ENCODE results near the gene HDAC5. TPM values are rescaled to one million over a fixed set of nuclear protein-coding genes. Genes with fewer than 3 reads are reported as not detected.

Gene HDAC5
- total RNA-seq, 3 donors from 2014 or later = 66.5 to 79.3 (median 75.4) TPM

DNA sequence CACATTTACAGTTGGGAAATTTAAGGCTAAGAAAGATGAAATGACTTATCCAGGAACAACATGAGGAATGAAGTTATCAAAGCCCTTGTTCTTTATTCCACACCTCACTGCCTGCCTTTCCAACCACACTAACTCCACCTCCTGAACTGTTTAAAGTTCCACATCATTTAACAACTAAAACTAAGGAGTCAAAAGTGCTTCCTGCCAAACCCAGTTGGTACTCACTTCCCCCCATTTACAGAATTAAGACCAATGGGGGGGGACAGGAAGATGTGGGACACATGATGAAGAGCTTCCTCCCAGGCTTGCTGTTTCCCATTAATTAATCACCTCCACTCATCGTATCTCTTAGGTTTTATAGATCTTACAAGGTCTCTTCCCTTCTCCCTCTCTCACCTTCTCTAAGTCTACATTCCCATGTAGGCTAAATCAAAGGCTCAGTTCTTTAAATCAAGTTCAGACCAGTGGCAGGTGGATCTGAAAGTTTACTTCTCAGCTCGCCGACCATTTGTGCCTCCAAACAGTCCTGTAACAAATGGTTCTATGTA, 89.5 kb downstream of the HDAC5 start:
- no peak overlapping the region for H3K27ac ChIP-seq
- no peaks in the 10 kb centered on the region for H3K36me3 ChIP-seq
- intact Hi-C loops (cut with DNase I; ENCODE audit: low total_unique reads) = no loop called here
- no peak overlapping the region for H3K4me3 ChIP-seq
- H3K4me1 ChIP-seq = no peaks in the 10 kb centered on the region
- no peaks in the 10 kb centered on the region for H3K9me3 ChIP-seq
- TF ChIP-seq POLR2AphosphoS5 (IDR thresholded peaks at IDR 0.05) (no peak), POLR2A (IDR thresholded peaks at IDR 0.05) (no peak)
- TF ChIP-seq, protein P1, sequence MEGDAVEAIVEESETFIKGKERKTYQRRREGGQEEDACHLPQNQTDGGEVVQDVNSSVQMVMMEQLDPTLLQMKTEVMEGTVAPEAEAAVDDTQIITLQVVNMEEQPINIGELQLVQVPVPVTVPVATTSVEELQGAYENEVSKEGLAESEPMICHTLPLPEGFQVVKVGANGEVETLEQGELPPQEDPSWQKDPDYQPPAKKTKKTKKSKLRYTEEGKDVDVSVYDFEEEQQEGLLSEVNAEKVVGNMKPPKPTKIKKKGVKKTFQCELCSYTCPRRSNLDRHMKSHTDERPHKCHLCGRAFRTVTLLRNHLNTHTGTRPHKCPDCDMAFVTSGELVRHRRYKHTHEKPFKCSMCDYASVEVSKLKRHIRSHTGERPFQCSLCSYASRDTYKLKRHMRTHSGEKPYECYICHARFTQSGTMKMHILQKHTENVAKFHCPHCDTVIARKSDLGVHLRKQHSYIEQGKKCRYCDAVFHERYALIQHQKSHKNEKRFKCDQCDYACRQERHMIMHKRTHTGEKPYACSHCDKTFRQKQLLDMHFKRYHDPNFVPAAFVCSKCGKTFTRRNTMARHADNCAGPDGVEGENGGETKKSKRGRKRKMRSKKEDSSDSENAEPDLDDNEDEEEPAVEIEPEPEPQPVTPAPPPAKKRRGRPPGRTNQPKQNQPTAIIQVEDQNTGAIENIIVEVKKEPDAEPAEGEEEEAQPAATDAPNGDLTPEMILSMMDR (IDR thresholded peaks at IDR 0.05) = no peak
- DNase-seq (ENCODE audit: low spot score in 2 of 2) = no peak
- H3K27me3 ChIP-seq = no peaks in the 10 kb centered on the region

- no peak for DNase-seq (ENCODE audit: low spot score in 2 of 2)
- TF ChIP-seq, protein P1 (IDR thresholded peaks at IDR 0.05) = no peak
- no peak for TF ChIP-seq POLR2AphosphoS5 (IDR thresholded peaks at IDR 0.05)
- TF ChIP-seq POLR2A (IDR thresholded peaks at IDR 0.05) = no peak
- H3K9me3 ChIP-seq = no peaks in the 10 kb centered on the region
- H3K36me3 ChIP-seq = no peaks in the 10 kb centered on the region
- intact Hi-C loops (cut with DNase I; ENCODE audit: low total_unique reads) = no loop called here
- H3K27me3 ChIP-seq = no peaks in the 10 kb centered on the region
- H3K27ac ChIP-seq = no peak overlapping the region
- no peaks in the 10 kb centered on the region for H3K4me1 ChIP-seq
- H3K4me3 ChIP-seq = no peak overlapping the region
These were observed 93.0 kb downstream of the HDAC5 start for GRCh38 chr17:44030482-44030881.

DNA sequence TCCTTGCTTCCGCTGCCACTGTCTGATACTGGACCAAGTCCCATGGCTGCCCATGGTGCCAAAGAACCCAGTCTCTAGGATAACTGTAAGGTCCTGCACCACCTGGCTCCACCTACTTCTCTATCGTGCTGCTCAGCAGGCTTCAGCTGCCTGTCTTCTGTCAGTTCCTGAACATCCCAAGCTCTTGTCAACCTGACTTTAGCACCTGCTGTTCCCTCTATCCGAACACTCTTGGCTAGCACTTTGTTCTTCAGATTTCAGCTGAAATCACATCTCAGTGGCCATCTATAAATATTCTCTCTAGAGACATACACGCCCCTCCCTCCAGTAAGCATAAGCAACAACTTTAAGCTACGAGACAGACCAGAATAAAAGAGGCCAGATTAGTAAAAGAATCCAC, 93.7 kb downstream of the HDAC5 start:
- DNase-seq (ENCODE audit: low spot score in 2 of 2) = no peak
- H3K27ac ChIP-seq = no peak overlapping the region
- no peak overlapping the region for H3K4me3 ChIP-seq
- intact Hi-C loops (cut with DNase I; ENCODE audit: low total_unique reads) = no loop called here
- no peaks in the 10 kb centered on the region for H3K27me3 ChIP-seq
- no peaks in the 10 kb centered on the region for H3K36me3 ChIP-seq
- TF ChIP-seq, protein P1 (IDR thresholded peaks at IDR 0.05) = no peak
- no peak for TF ChIP-seq POLR2AphosphoS5 (IDR thresholded peaks at IDR 0.05)
- no peak for TF ChIP-seq POLR2A (IDR thresholded peaks at IDR 0.05)
- H3K9me3 ChIP-seq = no peaks in the 10 kb centered on the region
- no peaks in the 10 kb centered on the region for H3K4me1 ChIP-seq

Other genes with a start within 250 kb of the HDAC5 start
- gene MPP2, start 216.1 kb downstream of the HDAC5 start, total RNA-seq = 1 to 10 TPM; 2.6 to 7.9 (median 3.9) TPM
- not detected for gene PPY, start 181.2 kb downstream of the HDAC5 start, total RNA-seq
- gene PYY, start 169.7 kb downstream of the HDAC5 start, total RNA-seq = under 1 TPM in 2 of 3 donors, not detected in 1; 0.88 to 0.98 TPM
- 1 to 10 TPM in 2 of 3 donors, under 1 TPM in 1; 0.16 to 5.2 (median 4.7) TPM for gene NAGS, start 119.0 kb downstream of the HDAC5 start, total RNA-seq
- 10 to 100 TPM; 28.6 to 80.8 (median 41.0) TPM for gene TMEM101, start 108.7 kb downstream of the HDAC5 start, total RNA-seq
- gene LSM12, start 57.0 kb downstream of the HDAC5 start, total RNA-seq = 10 to 100 TPM; 36.8 to 45.4 (median 43.6) TPM
- gene G6PC3, start 52.9 kb downstream of the HDAC5 start, total RNA-seq = 10 to 100 TPM; 34.7 to 39.8 (median 35.4) TPM
- gene HROB, start 18.3 kb upstream of the HDAC5 start, total RNA-seq = 1 to 10 TPM; 1.2 to 2.1 (median 1.6) TPM
- gene ASB16, start 47.1 kb upstream of the HDAC5 start, total RNA-seq = under 1 TPM in 2 of 3 donors, not detected in 1; 0.29 to 0.33 TPM
- 10 to 100 TPM; 36.0 to 52.0 (median 40.6) TPM for gene TMUB2, start 63.3 kb upstream of the HDAC5 start, total RNA-seq
- 10 to 100 TPM; 34.7 to 45.8 (median 38.3) TPM for gene ATXN7L3, start 76.2 kb upstream of the HDAC5 start, total RNA-seq
- 10 to 100 TPM; 50.1 to 65.1 (median 60.6) TPM for gene UBTF, start 96.0 kb upstream of the HDAC5 start, total RNA-seq
- under 1 TPM in 1 of 3 donors, not detected in 2; 0.33 TPM for gene SLC4A1, start 144.5 kb upstream of the HDAC5 start, total RNA-seq
- gene RUNDC3A, start 185.0 kb upstream of the HDAC5 start, total RNA-seq = 1 to 10 TPM in 1 of 3 donors, under 1 TPM in 1, not detected in 1; 0.48 to 1.6 TPM
- 10 to 100 TPM; 53.1 to 88.2 (median 64.2) TPM for gene SLC25A39, start 201.2 kb upstream of the HDAC5 start, total RNA-seq
- 100 to 1,000 TPM; 166 to 372 (median 252) TPM for gene GRN, start 221.7 kb upstream of the HDAC5 start, total RNA-seq
- 1 to 10 TPM in 2 of 3 donors, under 1 TPM in 1; 0.88 to 2.9 (median 2.7) TPM for gene FAM171A2, start 240.2 kb upstream of the HDAC5 start, total RNA-seq

Measured in breast epithelium (tissue), 4 donors.